HG03469 (cell line): ENCODE results near the gene LZTS2.
"Not testable (repeated sequence)": the region's sequence is repeated elsewhere in the genome, so short reads cannot be mapped to it uniquely, and the experiment has no call there.

Source experiments
- ATAC-seq: cut with Tn5 transposase; IDR thresholded peaks from one replicate; pipeline ENCODE4 v1.9.1; 2021; ENCODE audit warnings: mild to moderate bottlenecking, moderate library complexity, moderate number of reproducible peaks; ENCODE audit not compliant: unreplicated experiment

LZTS2 gene

DNA sequence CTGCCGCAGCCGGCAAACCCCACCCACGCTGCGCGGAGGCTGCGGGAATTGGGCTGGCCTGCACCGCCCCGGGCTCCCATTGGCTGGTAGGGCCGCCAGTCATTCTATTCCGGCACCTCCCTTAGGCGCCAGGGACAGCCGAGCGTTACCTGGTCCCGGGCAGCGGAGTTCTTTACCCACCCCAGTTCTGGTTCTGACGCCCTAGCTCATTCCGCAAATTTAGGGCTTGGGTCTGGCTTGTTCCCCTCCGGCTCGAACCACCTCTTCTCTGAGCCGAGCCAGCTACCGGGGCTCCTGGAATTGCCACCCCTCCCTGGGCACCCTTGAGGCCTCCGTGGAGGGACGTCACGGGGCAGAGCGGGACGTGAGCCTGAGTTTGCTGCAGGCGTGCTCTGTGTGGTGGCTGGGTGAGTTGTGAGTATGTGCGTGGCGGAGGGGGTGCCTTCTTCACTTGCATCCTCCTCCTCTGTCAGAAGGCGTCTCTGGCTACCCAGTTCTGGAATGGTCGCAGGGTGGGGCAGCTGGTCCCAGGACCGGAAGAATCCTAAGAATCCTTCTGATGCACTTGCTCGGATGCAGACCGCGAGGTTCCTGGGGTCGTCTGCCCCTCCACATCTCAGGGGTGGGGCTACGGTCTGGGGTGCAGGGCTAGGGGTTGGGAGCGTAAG is 31.7 kb downstream of the LZTS2 start, which contains the start of the genes PDZD7 and SFXN3:
Gene PDZD7 (minus strand): TSS at position 2 of the 668 bp plus-strand sequence. CDS start 910 bp downstream, outside the sequence.
Gene SFXN3 (plus strand): TSS at position 107 of the 668 bp plus-strand sequence. CDS start 3,461 bp downstream, outside the sequence.
- ATAC-seq, result peak; percentile 71

DNA sequence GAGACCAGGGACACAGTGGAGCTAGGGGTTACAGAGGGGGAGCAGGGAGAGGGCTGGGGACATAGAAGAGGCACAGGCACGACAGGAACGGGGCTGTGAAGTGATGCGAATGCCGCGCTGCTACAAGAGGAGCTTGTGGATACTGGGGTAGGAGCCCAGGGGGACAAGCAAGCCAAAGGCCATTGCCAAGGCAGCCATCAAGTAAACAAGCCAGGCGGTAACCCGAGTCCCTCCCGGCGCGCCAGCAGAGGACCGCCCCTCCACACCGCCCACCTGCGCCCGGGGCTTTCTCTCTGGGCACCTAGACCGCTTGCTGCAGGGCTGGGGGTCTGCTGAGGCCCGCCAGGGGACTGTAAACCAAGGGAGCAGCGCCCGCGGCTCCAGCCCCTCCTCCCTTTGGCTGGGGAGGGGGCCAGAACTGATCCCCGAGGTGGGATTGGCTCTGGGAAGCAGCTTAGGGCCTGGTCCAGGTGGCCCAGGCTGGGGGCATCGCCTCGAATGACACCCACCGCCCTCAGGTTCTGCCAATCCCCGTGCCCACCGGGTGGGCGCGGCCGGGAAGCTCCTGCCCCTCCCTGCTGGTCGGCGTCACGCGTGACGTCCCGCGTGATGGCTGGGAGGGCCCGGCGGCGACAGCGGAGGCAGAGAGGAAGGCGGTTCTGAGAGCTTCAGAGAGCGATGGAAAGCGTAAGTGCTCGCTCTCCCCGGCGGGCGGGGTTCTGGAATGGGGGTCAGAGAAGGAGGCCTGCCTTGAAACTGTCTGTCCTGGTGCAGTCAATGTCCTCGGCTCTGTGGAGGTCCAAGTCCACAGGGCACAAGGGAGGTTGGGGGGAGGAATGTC is 32.4 kb downstream of the LZTS2 start:
- ATAC-seq, result no peak

DNA sequence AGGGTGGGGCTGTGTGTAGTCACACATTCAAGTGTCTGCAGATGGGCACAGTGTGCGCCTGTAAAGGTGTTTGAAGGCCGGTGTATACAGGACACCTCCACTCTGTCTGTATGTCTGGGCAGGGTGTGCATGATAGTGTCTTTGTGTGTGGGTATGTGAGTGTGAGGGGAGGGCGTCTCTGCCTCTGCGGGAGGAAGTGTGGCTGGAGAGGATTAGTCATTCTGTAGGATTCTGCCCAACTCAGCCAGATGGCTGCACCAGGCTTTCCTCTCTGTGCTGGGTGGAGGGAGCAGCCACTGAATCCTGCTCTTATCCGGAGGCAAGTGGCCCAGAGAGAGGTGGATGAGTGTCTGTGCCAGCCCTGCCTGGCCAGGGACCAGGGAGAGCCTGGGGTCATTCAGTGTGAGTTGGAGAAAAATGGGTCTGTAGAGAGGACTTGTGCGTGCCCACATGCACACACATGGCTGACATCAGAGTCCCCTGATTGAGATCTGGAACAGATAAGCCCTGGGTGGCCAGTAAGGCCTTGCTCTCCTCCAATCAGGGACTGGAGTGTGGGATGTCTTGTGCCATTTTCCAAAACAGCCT is 33.1 kb downstream of the LZTS2 start:
- ATAC-seq, result no peak

DNA sequence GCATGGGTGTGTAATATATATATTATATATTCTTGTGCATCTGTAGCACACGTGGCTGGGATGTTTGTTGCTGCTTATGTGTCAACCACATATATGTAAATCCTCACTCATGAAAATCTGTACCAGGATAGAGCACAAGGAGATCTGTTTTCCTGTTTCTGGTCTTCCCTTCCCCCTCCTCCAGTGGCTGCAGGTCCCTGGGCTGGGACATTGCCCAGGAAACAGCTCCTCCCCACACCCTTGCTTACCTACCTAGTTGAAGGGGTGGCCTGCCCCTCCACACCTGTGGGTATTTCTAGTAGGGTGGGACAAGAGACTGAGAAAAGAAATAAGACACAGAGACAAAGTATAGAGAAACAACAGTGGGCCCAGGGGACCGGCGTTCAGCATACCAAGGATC is 33.7 kb downstream of the LZTS2 start:
- no peak for ATAC-seq

DNA sequence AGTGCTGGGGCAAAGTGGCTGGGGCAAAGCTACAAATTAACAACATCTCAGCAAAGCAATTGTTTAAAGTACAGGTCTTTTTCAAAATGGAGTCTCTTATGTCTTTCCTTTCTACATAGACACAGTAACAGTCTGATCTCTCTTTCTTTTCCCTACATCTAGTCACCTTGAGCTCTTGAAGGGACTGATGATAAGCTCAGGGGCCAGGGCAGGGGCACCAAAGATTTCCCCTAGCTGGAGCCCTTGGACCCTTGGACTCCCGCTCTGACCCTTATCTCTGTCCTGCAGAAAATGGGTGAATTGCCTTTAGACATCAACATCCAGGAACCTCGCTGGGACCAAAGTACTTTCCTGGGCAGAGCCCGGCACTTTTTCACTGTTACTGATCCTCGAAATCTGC is 34.8 kb downstream of the LZTS2 start:
- not testable (repeated sequence) for ATAC-seq

DNA sequence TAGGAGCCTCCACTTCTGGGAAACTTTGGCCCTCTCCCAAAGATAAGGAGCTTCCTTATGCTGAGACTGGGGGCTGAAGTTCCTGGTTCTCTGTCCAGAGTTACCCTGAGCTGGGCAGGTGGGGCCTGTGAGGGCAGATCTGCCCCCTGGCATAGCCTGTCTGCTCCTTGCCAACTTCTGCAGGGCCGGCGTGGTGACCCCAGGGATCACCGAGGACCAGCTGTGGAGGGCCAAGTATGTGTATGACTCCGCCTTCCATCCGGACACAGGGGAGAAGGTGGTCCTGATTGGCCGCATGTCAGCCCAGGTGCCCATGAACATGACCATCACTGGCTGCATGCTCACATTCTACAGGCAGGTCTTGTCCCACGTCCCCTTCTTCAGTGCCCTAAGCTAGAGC is 35.7 kb downstream of the LZTS2 start:
- ATAC-seq, result no peak

DNA sequence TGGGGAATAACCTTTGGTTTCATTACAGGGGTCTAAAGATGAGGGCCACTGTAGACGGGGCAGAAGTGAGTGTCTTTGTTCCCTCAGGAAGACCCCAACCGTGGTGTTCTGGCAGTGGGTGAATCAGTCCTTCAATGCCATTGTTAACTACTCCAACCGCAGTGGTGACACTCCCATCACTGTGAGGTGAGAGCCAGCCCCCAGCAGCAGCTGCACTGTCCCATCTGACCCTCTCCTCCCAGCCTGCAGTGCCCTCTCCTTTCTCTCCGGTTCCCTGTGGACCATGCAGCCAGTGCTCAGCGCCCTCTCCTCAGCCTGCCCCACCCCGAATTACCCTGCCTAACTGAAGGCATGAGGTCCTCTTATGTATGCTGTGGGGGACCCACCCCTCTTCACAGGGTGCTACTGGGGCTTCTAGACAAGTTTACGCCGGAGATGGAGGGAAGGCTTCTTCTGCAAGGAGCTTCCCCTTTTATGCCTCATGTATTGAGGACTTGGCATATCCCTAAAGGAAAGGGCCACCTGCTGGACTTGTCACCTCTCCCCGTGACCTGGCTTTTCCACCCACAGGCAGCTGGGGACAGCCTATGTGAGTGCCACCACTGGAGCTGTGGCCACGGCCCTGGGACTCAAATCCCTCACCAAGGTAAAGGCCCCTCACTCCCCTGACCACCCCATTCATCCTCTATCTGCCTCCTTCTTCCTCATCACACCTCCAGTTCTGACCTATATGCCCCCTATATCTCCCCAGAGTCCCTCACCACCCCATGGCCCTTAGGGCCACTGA is 36.5 kb downstream of the LZTS2 start:
- no peak for ATAC-seq

DNA sequence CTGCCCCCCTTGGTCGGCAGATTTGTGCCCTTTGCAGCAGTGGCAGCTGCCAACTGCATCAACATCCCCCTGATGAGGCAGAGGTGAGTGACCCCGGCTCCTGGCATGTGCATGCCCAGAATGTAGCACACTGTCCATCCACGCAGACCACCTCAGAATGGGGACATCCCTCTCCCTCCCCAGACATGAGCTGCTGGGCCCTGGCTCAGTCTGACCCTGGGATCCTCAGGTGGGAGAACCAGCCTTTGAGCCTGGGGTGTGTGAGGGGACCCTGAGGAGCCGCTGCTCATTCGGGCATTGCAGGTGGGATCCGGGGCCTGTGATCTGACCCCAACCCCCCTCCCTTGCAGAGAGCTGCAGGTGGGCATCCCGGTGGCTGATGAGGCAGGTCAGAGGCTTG is 37.1 kb downstream of the LZTS2 start:
- ATAC-seq, result no peak

DNA sequence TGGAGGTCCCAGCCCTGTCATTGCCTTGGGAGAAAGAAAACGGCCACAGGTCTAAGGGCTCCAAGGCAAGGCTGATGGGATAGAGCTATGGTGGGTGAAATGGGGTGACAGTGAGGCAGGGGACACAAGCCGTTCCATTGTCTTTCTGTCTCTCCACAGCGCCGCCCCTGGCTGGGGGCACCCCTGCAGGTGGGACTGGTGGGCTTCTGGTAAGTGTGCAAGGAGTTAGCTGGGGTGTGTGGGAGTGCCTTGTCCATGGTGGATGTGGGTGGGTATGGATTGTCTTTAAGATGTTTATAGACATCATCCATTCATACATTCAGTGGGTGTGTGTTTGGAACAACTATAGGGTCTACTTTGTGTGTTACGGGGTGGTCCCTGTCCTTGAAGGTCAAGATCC is 38.9 kb downstream of the LZTS2 start:
- no peak for ATAC-seq

DNA sequence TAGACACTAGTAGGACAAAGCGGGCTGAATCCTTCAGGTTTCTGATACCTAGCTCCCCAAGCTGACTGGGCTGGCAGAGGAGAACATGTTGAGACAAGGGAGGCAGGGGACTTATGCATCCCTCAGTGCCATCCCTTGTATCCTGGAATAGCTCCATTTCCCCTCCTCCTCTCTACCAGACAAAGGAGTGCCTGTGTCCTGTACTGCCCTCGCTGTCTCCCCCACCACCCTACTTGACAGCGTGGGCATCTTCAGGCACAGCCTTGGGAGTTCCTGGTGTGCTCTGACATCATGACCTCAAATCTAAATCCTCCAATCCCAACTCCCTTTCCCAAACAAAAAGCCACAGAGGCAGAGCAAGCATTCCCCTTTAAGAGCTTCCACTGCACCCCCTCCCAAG is 40.5 kb downstream of the LZTS2 start:
- no peak for ATAC-seq

DNA sequence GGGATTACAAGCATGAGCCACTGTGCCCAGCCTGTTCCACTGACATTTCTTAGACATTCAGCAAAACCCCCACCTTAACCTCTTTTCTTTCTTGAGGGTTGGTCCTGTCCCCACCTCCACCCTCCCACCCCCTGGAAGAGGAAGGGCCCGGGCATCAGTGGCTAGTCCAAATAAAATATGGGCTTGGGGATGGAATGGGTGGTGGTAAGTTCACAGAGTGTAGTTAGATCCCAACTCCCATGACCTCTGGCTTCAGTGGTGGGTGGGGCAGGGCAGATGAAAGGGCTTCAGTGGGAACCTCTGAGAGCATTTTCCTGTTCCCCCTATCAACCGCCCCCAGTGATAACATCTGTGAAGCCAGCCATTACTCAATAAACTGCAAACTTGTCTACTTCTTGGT is 41.2 kb downstream of the LZTS2 start:
- no peak for ATAC-seq

DNA sequence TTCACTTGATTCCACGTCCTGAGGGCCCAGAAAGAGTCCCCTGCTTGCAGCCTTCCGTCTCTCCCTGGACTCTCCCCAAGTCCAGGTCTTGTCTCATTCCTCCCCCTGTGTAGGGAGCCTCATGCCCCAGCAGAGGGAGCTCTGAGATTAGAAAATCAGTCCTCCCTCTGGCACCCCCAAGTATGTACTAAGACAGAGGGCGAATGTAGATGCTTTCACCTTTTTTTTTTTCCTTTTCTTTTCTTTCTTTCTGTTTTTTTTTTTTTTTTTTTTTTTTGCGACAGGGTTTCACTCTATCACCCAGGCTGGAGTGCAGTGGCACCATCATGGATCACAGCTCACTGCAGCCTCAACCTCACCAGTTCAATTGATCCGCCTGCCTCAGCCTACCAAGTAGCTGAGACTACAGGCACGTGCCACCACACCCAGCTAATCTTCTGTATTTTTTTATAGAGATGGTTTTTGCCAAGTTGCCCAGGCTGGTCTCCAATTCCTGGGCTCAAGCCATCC is 41.7 kb downstream of the LZTS2 start:
- ATAC-seq, result no peak

DNA sequence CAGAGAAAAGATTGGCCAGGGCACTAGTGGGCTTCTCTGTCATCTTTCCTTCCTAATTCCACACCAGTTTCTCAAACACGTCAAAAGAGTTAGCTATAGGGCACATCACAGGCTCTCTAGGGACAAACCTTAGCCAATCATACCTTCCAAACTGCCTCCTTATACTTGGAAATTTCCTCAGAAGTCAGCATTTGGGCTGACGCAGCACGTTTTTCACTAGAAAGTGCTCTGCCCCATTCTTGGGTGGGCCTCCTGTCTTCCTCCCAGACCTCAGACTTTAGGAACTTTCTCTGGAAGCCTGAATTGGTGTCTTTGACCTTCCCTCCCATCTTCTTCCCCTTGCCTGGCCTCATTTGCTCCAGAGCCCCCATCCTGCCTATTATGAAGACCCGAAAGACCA is 42.5 kb downstream of the LZTS2 start:
- ATAC-seq, result no peak

DNA sequence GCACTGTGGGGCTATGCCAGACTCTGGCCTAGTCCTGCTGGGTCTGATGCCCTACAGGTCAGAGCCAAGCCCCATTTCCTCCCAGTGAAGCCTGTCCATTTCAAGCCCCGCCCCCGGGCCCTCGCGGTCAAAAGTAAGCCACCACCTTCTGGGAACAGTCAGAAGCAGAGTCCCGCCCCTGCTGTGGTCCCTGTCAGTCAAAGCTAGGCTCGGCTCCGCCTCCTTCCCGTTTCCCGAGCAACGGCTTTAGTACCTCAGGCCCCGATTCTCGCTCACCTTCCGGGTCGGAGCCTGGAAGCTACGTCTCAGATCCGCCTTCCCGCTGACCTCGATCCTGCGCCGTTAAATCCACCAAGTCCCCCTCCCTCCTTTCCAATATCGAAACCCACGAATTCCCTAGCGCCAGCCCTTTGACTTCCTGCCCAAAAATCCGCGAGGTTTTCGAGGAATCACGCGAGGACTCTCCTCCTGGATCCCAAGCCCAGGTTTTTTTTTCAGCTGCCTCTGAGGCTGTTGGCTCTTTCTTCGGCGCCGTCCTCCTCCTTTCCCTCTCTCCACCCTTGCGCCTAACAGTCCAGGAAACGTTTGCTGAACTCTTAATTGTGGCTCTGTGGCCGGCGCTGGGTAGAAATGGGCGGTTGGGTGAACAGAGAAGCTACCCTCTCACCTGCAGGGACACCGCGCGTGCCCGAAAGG is 43.2 kb downstream of the LZTS2 start:
- peak; percentile 79 for ATAC-seq

DNA sequence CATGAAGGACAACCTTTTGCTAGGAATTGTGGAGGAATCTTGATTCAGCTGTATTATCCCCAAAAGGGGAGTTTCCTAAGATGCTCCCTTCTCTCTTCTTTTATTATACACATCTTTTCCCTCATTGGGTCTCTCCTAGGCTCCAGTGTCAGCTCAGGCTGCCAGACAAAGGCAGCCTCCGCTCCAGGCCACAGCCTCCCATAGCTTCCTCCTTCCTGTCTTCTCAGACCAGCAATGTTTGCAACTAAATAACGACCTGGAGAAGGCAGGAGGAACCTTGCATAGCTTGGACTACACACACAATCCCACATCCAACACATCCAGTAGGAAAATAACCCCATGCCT is 43.7 kb downstream of the LZTS2 start:
- no peak for ATAC-seq

DNA sequence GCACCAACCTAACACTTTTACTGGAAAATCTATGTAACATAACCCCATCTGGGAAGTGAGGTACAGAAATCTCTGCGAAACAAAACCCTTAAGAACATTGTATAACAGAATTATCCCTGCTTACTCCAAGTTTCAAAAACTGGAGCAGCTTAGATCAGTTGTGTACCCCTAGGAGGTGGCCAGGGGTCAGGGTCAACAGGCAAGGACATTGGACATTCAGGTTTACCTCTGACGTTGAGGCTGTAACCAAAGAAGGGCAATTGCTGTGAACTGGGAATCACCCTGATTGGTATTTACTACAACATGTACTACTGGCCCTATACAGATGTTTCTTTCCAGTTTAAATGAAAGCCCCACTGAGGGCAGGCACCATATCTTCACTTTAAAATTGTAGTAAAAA is 44.5 kb downstream of the LZTS2 start:
- ATAC-seq, result no peak

DNA sequence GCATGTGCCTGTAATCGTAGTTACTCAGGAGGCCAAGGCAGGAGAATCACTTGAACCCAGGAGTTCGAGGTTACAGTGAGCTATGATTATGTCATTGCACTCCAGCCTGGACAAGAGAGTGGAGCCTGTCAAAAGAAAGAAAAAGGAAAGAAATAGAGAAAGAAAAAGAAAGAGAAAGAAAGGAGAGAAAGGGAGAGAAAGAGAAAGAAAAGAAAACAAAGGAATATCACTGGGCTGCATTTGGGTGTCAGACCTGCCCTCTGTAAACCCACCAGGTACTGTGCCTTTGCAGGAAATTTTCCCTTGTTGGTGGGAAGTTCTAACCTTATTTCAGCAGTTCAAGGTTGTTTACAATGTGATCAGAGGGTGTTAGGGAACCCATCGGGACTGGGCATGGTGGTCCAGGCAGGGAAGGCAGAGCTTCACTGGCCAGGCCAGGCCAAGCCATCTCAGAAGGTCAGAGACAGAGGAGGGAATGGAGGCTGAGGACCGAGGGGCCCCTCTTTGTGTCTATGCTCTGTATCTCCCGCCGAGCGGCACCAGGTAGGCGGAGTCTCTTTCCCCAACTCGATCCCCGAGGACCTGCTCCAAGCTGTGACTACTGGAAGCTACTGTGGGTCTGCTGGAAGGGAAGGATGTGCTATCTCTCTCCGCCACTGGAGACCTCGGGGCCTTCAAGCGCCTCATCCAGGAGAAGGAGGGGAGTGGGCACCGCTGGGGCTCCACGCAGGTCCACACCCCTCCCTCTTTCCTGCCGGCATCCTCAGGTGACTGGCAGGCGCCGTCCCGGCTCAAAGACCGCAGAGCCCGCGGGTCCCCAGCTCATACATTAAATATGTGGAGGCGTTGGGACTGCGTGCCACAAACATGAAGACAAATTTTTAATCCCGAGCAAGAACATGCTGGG is 47.0 kb downstream of the LZTS2 start:
- no peak for ATAC-seq

DNA sequence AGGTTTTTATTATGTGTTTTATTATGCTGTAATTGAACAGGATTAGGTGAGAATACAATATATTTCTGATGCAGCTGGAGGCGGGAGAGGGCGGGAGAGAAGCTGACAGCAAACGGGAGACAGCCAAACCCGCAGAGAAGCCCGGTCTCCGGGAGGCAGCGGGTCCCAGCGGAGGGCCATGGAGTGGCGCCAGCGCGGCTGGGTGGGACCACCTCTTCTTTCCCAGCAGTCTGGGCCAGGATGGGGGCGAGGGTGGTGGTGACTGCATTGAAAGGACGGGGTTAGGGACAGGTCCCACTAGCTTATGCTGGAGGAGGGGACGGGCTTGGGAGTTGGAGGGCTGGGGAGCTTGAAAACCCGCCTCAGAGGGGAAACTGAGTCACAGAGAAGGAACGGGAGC is 47.7 kb downstream of the LZTS2 start:
- ATAC-seq, result no peak
